Suppressor macrophage treated with lipopolysaccharide for 1 hour (primary cell): ENCODE data around the gene IPO9.

ENCODE experiments used
- DNase-seq, 3 donors: peaks; one replicate each; pipeline ENCODE4 v3.0.0-alpha.2; 2020 to 2022

IPO9 gene

DNA sequence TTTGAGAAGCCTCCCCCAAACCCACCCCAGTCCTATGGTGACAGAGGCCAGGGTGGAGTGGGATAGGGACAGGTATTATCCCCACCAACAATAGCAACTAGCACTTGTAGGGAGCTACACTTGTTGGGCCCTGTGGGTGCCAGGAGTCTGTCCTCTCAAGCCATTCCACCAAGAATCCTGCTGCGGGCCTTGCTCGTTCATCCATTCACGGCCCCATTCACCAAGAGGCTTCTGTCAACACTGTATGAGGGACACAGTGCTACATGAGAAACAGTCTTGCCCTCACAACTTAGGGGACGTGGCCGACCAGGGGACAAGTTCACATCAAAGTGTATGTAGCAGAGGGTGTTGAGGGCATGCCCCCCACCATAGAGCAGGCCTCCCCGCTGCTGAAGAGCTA lies 78.7 kb downstream of the IPO9 start:
- no peak for DNase-seq

DNA sequence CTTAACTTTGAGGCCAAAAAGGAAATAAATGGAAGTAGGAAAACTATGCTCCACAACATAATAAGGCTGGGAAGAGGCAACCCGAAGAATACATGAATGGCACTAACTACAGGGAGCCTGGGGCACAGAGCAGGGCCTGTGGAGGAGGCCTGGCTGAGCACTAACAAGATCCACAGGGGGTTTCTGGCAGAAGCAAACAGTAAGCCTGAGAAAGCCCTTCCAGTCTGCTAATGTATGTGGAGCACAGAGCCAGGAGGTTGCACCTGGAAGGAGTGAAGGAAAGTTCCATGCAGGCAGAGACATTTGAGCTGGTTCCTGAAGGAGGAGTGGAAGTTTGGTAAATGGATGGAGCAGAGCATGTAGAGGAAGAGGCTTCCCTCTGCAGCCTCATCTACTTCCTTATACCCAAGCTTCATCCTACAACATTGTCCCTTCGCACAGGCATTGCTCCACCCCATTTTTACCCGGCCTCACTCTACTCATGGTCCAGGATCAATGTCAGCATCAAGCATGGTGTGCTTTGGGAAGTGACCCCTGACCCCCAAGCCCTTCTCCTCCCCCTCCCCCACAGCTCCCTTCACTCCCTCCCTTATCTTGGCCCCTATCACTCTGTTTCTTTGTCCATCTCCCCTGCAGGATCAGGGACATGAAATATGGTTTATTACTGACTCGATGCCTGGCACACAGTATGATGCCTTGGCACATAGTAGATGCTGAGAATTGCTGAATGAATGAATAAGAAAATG lies 83.0 kb downstream of the IPO9 start:
- DNase-seq, result no peak

DNA sequence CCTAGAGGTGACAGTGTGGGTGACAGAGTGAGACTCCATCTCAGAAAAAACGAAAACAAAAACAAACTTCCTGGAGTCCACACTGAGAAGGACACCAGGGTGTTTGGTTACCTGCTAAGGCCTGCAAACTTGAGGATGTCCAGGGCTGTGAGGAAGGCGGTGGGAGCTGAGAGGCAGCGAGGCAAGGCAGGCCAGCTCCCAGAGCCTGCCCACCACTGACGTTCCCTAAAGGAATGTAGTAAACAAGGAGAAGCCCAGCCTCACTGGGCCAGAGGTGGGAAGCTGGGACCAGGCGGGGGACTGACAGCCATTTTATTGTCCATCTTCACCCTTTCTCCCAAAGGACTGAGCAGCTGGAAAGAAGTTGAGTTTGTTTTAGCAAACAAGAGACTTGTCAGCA lies 83.9 kb downstream of the IPO9 start:
- DNase-seq, result no peak

DNA sequence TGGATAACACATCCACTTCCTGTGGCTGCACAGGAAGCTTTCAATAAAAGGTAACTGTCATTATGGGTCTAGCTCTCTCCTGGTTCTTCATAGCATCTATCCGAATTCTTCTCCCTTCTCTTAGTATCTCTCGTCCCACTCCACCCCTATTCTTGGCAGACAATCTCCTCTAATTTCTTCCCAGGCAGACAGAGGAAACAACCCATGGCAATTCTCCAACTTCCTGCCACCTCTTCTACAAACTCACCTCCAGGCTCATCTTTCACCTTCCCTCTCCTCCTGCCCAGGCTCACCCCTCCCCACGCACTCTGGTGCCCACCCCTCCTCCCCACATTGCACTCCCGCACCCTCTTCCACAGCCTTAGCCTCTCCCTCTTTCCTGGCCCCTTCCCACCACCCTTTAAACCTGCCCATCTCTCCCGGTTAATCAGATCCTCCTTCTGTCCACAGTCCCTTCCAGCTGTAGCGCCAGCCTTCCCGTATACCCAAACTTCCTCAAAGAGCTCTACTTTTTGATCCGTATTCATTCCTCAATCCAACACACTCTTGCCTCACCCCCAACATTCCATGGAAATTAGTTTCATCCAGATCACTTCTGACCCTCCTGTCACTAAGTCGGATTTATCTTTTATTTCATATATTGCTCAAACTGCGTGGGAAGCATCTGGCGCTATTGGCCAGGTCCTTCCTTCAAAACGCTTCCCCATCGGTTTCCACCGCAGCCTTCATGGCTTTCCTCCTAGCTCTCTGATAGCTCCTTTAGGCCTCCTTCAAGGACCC lies 85.7 kb downstream of the IPO9 start:
- no peak for DNase-seq

DNA sequence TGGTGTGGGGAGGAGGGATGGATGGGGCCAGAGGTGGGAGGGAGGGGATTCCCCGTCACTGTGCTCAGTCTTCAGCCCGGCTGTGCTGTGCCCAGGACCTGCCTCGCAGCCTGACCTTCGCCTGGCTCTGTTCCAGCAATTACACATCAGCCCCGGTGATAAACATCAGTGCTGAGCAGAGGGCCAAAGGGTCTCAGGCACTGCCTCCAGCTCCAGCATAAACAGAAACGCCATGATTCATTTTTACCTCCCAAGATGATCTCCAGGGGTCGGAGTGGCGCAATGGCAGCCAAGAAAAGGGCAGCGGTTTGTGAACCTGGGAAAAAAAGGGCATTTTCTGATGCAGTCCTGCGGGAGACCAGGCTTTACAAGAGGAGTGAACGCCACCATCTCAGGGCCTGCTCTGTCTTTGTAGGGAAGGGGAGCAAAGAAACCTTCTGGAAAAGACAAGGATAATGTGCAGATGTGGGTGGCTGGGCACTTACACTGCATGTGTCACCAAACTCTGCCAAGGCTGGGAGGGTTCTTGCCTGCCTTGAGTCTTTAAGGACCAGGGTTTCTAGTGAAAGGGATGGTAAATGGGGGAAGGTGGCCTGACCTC lies 87.8 kb downstream of the IPO9 start:
- DNase-seq, result peak in 1 of 3 donors; percentile 24

DNA sequence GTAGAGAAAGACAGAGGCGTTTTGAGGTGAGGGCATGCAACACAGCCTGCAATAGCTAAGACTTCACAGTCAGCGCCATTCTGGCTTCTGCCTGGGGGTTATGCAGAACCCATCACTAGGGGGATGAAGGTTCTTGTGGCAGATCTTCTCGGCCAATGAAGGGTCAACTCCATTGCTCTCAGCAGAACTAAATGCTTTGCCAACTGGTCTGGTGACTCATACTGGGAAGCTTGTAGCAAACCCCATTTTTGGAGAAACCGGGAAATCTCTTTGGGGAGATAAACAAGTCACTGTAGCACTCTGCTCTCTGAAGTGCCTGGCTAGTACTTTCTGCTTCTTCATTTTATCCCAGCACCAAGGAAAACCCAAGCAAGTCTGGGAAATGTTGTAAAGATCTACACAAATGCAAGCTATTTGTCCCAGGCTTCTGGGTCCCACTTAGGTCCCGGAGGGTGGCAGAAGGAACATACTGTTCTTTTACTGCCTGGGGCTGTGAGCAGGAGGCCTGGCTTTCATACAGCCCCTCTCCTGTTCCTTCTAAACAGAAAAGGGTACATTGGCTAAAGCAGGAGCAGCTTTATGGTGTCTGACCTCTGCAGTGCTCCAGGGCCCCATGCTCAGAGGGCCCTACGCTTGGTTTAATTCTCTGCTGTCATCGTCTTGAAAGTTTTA lies 88.5 kb downstream of the IPO9 start:
- DNase-seq, result peak in 1 of 3 donors; percentile 14

DNA sequence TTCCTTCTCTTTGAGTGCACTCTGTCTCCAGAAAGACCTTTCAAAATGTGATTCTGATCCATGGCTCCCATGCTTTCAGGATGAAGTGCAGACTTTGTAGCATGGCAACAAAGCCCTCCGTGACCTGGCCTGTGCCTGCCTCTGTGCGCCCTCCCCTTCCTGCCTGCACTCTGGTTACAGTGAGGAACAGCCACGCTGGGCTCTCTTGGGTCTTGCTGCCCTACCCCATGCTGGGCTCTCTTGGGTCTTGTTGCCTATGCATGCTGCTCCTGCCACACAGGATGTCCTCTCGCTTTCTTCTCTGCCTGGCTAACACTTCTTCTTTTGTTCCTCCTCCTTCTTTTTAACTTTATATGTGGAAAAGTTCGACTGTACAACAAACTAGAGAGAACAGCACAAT lies 89.4 kb downstream of the IPO9 start:
- DNase-seq, result no peak

DNA sequence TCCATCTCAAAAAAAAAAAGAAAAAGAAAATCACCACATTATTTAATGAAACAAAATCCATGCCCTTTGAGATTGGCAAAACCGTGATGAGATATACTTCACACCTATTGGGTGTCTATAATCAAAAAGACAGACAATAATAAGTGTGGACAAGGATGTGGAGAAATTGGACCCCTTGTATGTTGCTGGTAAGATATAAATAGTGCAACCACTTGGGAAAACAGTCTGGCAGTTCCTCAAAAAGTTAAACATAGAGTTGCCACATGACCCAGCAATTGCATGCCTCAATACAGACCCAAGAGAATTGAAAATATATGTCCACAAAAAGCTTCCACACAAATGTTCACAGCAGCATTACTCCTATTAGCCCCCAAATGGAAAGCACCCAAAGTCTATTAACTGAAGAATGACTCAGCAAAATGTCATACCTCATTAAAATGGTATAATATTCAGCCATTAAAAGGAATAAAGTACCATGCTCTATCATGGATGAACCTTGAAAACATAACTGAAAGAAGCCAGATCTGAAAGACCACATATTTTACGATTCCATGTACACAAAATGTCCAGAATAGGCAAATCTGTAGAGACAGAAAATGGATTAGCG lies 93.1 kb downstream of the IPO9 start:
- no peak for DNase-seq

DNA sequence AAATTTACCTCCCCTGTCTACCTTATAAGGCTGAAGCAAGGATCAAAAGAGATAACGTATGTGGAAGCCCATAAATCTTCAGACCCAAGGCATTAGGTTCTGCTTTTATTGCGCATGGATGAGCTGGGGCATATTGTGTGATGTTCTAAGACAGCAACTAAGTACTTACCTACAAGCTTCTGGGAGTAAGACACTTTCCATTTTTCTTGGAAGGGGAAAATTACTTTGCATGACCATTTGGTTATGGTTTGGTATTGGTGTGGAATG lies 96.3 kb downstream of the IPO9 start:
- DNase-seq, result no peak

DNA sequence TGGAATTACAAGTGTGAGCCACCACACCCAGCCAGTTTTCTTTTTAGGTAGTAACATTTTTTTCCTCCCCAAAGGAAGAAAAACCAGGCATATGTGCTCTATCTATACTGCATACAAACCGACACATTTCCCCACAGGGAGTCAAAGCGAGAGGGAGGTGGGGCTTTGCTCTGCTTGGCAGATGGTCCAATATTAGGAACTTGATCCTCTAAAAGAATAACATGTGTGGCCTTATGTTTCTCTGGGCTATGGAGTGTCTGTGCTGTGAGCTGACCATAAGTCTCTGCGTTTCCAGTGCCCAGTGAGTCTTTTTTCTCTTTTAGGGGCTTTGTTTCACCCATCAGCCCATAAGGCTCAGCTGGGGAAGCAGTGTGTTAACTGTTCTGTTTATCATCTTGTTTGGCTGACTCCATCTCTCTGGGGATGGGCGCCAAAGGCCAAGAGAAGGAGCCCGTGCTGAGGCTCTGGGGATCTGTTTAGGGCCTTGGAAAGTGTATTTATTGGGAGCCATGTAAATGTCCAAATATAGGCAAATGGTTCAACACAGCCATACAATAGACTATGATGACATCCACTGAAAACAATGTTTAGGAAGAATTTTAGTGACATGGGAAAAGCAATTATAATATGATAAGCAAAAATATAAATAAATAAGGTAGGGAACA lies 97.2 kb downstream of the IPO9 start:
- DNase-seq, result no peak

DNA sequence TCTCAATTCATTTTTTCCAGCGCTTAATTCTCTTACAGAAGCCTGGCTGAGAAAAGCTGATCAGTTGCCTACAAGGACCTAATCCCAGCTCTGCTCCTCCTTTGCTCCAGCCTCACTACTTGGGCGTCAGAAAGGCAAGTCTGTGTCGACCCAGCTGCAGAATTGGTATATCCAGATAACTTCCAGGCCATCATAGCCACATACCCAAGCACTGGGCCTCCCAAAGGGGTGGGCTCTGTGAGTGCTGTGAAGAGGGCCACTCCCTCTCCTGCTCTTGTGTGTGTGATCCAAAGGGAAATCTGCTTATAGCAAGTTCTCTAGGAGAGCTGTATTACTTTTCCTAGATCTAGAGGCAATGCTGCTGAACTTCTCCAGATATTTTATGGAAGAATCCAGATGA lies 99.3 kb downstream of the IPO9 start:
- DNase-seq, result no peak

DNA sequence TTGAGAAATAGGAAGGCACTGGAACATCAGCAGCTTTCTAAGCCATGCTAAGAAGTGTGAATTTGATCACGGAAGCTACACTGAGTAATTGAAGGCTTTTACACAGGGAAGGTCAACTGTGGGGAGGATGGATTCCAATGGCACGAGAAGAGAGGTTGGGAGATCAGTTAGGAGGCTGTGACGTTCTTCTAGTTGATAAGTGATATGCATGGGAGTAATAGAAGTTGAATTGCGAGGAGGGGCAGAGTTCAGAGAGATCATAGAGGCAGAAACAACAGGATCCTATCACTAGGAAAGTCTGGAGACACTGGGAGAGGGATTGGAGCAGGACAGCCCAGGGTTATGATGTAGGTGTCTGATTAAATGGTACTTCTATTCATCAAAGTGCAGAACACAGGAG lies 101.2 kb downstream of the IPO9 start:
- DNase-seq, result no peak

DNA sequence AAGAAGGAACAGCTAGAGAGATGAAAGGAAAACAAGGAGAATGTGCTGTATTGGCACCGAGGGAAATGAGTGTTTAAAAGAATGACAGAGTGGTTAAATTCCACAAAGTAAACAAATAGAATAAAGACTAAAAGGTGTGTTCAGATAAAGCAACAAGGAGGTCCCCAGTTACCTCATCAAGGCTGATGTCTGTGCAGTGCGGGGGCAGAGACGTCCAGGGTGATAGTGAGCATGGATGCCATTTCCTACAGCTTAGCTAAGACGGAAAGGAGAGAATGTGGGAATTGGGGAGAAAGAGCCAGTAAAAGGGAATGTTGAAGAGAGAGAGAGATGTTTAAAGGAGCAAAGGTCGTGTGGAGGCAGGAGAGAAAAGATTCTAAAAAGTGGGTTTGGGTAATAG lies 101.8 kb downstream of the IPO9 start:
- no peak for DNase-seq
